Subcutaneous adipose tissue (tissue), 4 donors: ENCODE measurements around the gene NBR1. TPM values are rescaled to one million over a fixed set of nuclear protein-coding genes. Genes with fewer than 3 reads are reported as not detected.

Experiments used
- total RNA-seq, 4 donors: library from RNA; depleted of rRNA; stranded (reverse); fragments of >200 nt; gene quantifications; one replicate each; pipeline ENCODE4 v1.1.0, GENCODE V29; 2016
- TF ChIP-seq, protein P1 (sequence below): fragments of 450-650 bp; IDR thresholded peaks from one replicate; pipeline ENCODE4 v1.5.1; 2016; ENCODE audit warnings: low read depth, mild to moderate bottlenecking, control low read depth, antibody characterized with exemption, moderate library complexity

Gene NBR1
- total RNA-seq, 4 donors from 2014 or later, result 66.4 to 92.0 (median 86.2) TPM

DNA sequence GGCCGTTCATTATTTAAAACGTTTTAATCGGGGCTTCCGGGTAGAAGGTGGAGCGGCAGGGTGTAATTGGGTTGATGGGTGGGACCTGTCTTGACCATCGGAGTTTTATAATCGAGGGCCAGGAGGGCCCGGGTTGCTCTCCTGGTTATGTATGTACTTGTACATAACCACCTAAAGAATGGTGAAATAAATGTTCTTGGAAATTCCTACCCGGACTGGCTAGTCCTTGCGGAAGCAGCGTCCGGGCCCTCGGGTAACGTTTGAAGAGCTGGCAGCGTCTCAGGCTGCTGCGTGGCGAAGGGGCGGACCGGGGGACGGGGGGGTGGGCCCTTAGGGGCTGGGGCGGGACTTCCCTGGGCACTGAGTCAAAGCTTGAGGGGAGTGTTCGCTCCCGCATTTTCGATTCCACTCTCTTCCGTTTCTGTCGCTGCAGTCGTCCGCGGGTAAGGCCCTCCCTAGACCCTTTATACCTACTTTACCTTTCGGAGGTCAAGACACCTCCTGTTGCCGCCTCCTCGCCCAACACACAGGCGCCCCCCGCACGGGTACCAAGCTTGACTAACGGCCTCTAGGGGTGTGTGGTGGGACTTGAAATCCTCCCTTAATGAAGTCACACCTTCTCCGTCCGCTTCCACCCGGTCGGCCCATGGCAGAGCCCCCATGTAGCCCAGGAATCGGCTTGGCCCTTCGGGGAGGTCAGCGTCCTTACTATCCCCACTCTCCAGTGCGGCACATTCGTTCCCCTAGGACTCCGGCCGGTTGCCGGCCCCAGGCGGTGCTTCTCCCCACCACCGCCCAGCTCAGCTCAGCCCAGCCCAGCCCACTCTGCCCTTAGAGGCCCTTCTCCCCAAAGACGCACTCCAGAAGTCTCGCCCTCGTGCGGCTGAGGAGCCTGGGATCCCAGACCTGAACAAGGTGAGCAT is 40.7 kb downstream of the NBR1 start, which contains the start of gene TMEM106A:
TMEM106A (plus strand) TSS at position 396 of the 923 bp plus-strand sequence. CDS start 1,167 bp downstream, outside the sequence.
- TF ChIP-seq, protein P1, sequence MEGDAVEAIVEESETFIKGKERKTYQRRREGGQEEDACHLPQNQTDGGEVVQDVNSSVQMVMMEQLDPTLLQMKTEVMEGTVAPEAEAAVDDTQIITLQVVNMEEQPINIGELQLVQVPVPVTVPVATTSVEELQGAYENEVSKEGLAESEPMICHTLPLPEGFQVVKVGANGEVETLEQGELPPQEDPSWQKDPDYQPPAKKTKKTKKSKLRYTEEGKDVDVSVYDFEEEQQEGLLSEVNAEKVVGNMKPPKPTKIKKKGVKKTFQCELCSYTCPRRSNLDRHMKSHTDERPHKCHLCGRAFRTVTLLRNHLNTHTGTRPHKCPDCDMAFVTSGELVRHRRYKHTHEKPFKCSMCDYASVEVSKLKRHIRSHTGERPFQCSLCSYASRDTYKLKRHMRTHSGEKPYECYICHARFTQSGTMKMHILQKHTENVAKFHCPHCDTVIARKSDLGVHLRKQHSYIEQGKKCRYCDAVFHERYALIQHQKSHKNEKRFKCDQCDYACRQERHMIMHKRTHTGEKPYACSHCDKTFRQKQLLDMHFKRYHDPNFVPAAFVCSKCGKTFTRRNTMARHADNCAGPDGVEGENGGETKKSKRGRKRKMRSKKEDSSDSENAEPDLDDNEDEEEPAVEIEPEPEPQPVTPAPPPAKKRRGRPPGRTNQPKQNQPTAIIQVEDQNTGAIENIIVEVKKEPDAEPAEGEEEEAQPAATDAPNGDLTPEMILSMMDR, result no peak

DNA sequence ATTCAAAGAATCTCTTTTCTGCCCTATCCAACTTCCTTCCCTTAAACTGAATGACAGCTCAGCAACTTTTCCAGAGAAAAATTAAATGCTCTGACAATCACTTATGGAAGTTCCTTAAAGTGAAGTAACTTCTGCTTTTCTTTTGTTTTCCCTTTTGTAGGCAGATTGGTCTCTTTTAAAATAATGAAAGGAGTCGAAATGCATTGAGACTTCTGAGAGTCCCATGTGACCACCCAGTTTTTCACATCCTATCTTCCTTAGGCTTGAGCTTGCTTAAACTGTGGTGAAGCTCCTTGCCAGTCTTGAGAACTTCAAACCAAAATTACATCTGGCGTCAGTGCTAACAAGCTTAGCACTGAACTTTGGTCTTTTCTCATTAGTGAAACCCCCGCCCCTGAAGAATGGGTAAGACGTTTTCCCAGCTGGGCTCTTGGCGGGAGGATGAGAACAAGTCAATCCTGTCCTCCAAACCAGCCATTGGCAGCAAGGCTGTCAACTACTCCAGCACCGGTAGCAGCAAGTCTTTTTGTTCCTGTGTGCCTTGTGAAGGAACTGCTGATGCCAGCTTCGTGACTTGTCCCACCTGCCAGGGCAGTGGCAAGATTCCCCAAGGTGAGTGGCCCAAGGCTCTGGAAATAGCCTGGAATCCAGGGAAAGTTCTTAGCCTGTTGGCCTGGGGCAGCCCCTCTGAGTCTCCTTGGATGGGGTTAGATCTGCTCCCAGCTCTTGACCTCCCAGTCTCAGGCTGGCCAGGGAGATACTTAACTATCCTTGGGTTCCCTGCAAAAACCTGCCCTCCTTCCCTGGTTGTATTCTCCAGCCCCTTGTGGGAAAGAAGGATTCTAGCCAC is 41.9 kb downstream of the NBR1 start:
- TF ChIP-seq, protein P1, result no peak

DNA sequence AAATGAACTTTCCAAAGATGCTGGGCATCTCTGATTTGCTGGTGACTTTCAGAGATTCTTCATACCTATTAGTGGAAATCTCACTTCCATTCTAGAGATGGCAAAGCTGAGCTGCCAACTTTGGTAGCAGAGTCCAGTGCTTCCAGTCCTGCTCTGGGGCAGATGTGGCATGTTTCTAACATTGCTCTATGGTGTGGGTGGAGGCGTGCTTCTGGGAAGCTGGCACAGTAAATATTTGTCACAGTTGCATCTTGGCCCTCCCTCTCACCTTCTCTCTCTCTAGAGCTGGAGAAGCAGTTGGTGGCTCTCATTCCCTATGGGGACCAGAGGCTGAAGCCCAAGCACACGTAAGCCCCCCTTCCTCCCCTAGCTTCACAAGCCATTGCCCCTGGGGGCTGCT is 42.5 kb downstream of the NBR1 start:
- TF ChIP-seq, protein P1, result no peak

DNA sequence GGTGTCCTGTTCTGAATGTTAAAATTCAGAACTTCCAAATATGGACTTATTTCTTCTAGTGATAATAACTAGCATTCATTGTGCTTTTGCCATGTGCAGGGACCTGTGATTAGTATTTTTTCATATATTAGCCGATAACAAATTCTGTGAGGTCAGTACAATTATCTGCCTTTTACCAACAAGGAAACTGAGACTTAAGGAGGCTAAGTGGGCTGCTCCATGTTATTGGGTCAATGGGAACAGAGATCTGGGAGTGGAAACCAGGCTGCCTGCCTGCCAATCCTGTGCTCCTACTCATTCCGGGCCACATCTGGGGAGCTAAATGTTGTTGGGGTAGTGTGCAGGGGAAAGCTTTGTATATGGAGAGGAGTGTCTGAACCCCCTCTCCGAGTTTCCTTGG is 44.3 kb downstream of the NBR1 start:
- TF ChIP-seq, protein P1, result no peak

DNA sequence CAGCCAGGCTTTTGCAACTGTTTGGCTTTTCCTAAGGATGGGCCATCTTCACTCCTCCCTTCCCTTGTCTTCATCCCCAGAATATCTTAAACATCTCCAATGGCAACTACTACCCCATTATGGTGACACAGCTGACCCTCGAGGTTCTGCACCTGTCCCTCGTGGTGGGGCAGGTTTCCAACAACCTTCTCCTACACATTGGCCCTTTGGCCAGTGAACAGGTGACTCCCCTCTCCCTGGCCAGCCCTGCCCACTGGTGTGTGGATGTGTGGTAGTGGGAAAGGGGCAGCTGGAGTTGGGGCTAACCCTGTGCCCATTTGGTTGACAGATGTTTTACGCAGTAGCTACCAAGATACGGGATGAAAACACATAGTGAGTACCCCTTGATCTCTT is 45.4 kb downstream of the NBR1 start:
- TF ChIP-seq, protein P1, result no peak

DNA sequence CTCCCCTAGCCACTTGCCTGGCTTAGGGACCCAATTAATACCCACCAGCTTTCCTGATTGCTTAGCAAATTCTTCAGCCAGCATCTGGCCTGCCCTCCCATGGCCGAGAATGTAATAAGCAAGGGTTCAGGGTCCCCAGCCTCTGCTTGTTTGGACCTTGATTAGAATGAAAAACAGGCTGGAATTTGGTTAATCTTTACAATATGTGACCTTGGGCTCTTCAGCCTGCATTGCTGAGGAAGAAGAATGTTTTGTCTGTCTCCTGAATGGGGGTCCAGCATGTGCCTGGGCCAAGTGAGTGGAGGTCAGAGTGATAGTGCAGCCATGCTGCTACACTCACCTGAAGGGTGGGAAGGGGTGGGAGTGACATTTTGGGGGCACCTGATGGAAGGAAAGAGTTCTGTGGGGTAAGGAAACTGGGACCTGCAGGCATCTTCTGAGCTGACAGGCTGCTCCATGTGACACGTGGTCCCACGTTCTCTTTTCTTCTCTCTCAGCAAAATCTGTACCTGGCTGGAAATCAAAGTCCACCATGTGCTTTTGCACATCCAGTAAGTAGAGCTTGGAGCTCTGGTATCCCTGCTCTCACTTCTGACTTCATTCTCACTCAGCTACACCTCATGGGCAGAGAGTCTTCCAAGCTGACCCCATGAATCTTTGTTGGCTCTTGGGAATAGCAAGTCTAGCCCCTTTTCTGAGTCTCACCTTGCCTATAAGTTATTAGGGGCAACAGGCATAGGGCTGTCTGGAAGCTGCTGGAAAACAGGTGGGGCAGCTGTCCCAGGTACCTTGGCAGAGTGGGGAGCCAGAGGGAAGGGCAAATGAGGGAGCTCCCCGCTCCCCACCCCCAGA is 46.0 kb downstream of the NBR1 start:
- TF ChIP-seq, protein P1, result no peak
